GM12878 (cell line): Measurements from ENCODE around the gene DACT3. TPM values are rescaled to one million over a fixed set of nuclear protein-coding genes. Genes with fewer than 3 reads are reported as not detected.

Experiments
- ATF3 ChIP-seq: IDR thresholded peaks from 2 replicates; pipeline ENCODE4 v1.6.1; 2011; ENCODE audit warnings: low read depth, mild to moderate bottlenecking, low read length, moderate library complexity, borderline replicate concordance; ENCODE audit errors: extremely low read depth
- CREB1 ChIP-seq: IDR thresholded peaks from 2 replicates; pipeline ENCODE4 v1.6.1; 2012; ENCODE audit warnings: low read depth, mild to moderate bottlenecking, inconsistent platforms
- DPF2 ChIP-seq: fragments of 450-650 bp; IDR thresholded peaks from 2 replicates; pipeline ENCODE4 v1.6.1; 2017; ENCODE audit warnings: mild to moderate bottlenecking
- ETV6 ChIP-seq, 2 experiments: fragments of 450-650 bp in 1 of 2; IDR thresholded peaks in 1 of 2; conservative IDR thresholded peaks in 1 of 2; 2 replicates each; pipeline ENCODE4 v1.6.1; 2014; ENCODE audit warnings: antibody characterized with exemption in 1 of 2, borderline replicate concordance in 1 of 2, low read depth in 1 of 2, mild to moderate bottlenecking in 1 of 2, moderate library complexity in 1 of 2
- HDGF ChIP-seq: fragments of 450-650 bp; IDR thresholded peaks from 2 replicates; pipeline ENCODE4 v1.6.1; 2016; ENCODE audit warnings: antibody characterized with exemption
- KAT2A ChIP-seq: conservative IDR thresholded peaks from 2 replicates; pipeline ENCODE4 v1.6.1; 2011; ENCODE audit warnings: low read depth, low read length; ENCODE audit not compliant: control insufficient read depth
- KLF5 ChIP-seq: fragments of 450-650 bp; IDR thresholded peaks from 2 replicates; pipeline ENCODE4 v1.6.1; 2014; ENCODE audit warnings: mild to moderate bottlenecking; ENCODE audit not compliant: partially characterized antibody
- MTA3 ChIP-seq: IDR thresholded peaks from 2 replicates; pipeline ENCODE4 v1.6.1; 2012; ENCODE audit warnings: low read length, inconsistent platforms, borderline replicate concordance
- MYB ChIP-seq: fragments of 150-350 bp; IDR thresholded peaks from 2 replicates; pipeline ENCODE4 v1.6.1; 2014; ENCODE audit warnings: mild to moderate bottlenecking, low read depth, low read length, borderline replicate concordance
- NFYB ChIP-seq: IDR thresholded peaks from 2 replicates; pipeline ENCODE4 v1.6.1; 2011; ENCODE audit warnings: low read depth, mild to moderate bottlenecking, low read length, improper control_type of control experiment, moderate library complexity; ENCODE audit not compliant: insufficient read depth
- NR2C1 ChIP-seq: fragments of 450-650 bp; IDR thresholded peaks from 2 replicates; pipeline ENCODE4 v1.6.1; 2017; ENCODE audit warnings: antibody characterized with exemption, mild to moderate bottlenecking, moderate library complexity
- POLR2AphosphoS2 ChIP-seq: IDR thresholded peaks from 2 replicates; pipeline ENCODE4 v1.6.1; 2011; ENCODE audit warnings: low read depth, mild to moderate bottlenecking, low read length, improper control_type of control experiment, moderate library complexity
- PRDM15 ChIP-seq: fragments of 450-650 bp; formaldehyde crosslinking; IDR thresholded peaks from 2 replicates; pipeline ENCODE4 v1.4.0; 2020; ENCODE audit warnings: mild to moderate bottlenecking, moderate library complexity
- RELB ChIP-seq: fragments of 450-650 bp; IDR thresholded peaks from 2 replicates; pipeline ENCODE4 v1.6.1; 2017; ENCODE audit warnings: low read depth, mild to moderate bottlenecking, moderate library complexity
- RFX5 ChIP-seq: IDR thresholded peaks from 2 replicates; pipeline ENCODE4 v1.6.1; 2011; ENCODE audit warnings: low read depth, low read length, improper control_type of control experiment
- SIN3A ChIP-seq: IDR thresholded peaks from 2 replicates; pipeline ENCODE4 v1.6.1; 2012; ENCODE audit warnings: low read depth, low read length, improper control_type of control experiment
- SIX5 ChIP-seq: IDR thresholded peaks from 2 replicates; pipeline ENCODE4 v1.6.1; 2011; ENCODE audit warnings: mild to moderate bottlenecking, low read depth, low read length, moderate library complexity; ENCODE audit not compliant: severe bottlenecking
- SREBF1 ChIP-seq: IDR thresholded peaks from 2 replicates; pipeline ENCODE4 v1.6.1; 2012; ENCODE audit warnings: mild to moderate bottlenecking, low read length
- SRF ChIP-seq, 2 experiments: IDR thresholded peaks; 2 replicates each; pipeline ENCODE4 v1.6.1; 2011; ENCODE audit warnings: low read depth in 2 of 2, low read length in 2 of 2, mild to moderate bottlenecking in 1 of 2, moderate library complexity in 1 of 2
- YY1 ChIP-seq: IDR thresholded peaks from 2 replicates; pipeline ENCODE4 v1.6.1; 2011; ENCODE audit warnings: low read depth, mild to moderate bottlenecking, low read length
- ZBED1 ChIP-seq: IDR thresholded peaks from 2 replicates; pipeline ENCODE4 v1.6.1; 2016; ENCODE audit warnings: borderline replicate concordance
- ZNF274 ChIP-seq: IDR thresholded peaks from one replicate; pipeline ENCODE4 v1.8.0; 2011; ENCODE audit not compliant: insufficient read length, insufficient read depth
- ZNF384 ChIP-seq: IDR thresholded peaks from 2 replicates; pipeline ENCODE4 v1.6.1; 2012; ENCODE audit warnings: low read depth, mild to moderate bottlenecking, low read length, improper control_type of control experiment, borderline replicate concordance
- polyA plus RNA-seq, 11 experiments: library from polyadenylated mRNA; depleted of rRNA in 4 of 11; unstranded in 6 of 11; stranded (reverse) in 5 of 11; fragments of >200 nt; fragmentation: Nextera tagmentation in 4 of 11; fragmentation: Illumina TruSeq in 1 of 11; extraction: Ambion mirVana in 4 of 11; extraction: Trizol in 1 of 11; gene quantifications; 1 replicate in 1 of 11; 2 replicates in 10 of 11; pipeline versions ENCODE4 v1.2.1 to v1.2.3, GENCODE V29; 2011 to 2016; ENCODE audit warnings: inconsistent platforms in 2 of 11, missing spikeins in 2 of 11, low read depth in 1 of 11
- total RNA-seq, 4 experiments: library from RNA; depleted of rRNA in 3 of 4; stranded (reverse); fragments of >200 nt in 3 of 4; fragmentation: Illumina TruSeq in 1 of 4; extraction: Trizol in 1 of 4; gene quantifications; 2 replicates each; pipeline versions ENCODE4 v1.2.1 to v1.2.3, GENCODE V29; 2013 to 2021

Gene DACT3
- total and polyA plus RNA-seq, 10 of the 15 experiments (the other 5 are each of a cell fraction or from before 2014, with no cell fraction given) = 0.05 to 2.5 (median 0.35) TPM; not detected in 1

- TF ChIP-seq NFYB (peak; percentile 82), KLF5 (peak; percentile 99), ZNF274 (no peak), PRDM15 (CRISPR knock-in tag) (no peak), CREB1 (peak; percentile 94), RFX5 (peak; percentile 64; the same call in 1 of the 2 replicates), SIX5 (no peak), NR2C1 (0 out of 2 replicates have a peak, but pooled peaks have one; percentile 13), HDGF (peak; percentile 81; the same call in 1 of the 2 replicates), ZNF384 (no peak), MYB (no peak; the same call in 1 of the 2 replicates), YY1 (peak; percentile 75), DPF2 (peak; percentile 71; the same call in 1 of the 2 replicates), RELB (peak; percentile 97), MTA3 (no peak), POLR2AphosphoS2 (peak; percentile 47; the same call in 1 of the 2 replicates), KAT2A (no peak), ATF3 (no peak), ETV6 (conservative IDR thresholded peaks at IDR 0.05 in 1 of 2, IDR thresholded peaks at IDR 0.05 in 1 of 2; ENCODE audit: borderline replicate concordance in 1 of 2, low read depth in 1 of 2) (0 out of 4 replicates have a peak, but pooled peaks of 1 of the 2 experiments have one; percentile 35), SREBF1 (peak; percentile 99), SRF (IDR thresholded peaks at IDR 0.05; ENCODE audit: low read depth in 2 of 2, low read length in 2 of 2) (peak in 1 of 2 experiments; percentile 42; a peak in 1 of 4 replicates), ZBED1 (no peak), SIN3A (no peak; the same call in 1 of the 2 replicates)
Measured at GRCh38 chr19:46600384-46601317, 60.3 kb downstream of the DACT3 start (continued).
